Endodermal cell (in vitro differentiated cells): ENCODE results near the gene SLC20A1. TPM values are rescaled to one million over a fixed set of nuclear protein-coding genes. Genes with fewer than 3 reads are reported as not detected.

Experiments
- DNase-seq: peaks from one replicate; pipeline ENCODE4 v3.0.0-alpha.2; 2017
- H3K27ac ChIP-seq: 2 replicates; pipeline ENCODE4 v1.5.1; 2013; ENCODE audit warnings: mild to moderate bottlenecking, low read depth, low read length, moderate library complexity
- H3K27me3 ChIP-seq: 2 replicates; pipeline ENCODE4 v1.6.1; 2013; ENCODE audit warnings: mild to moderate bottlenecking, low read length, moderate library complexity; ENCODE audit not compliant: insufficient read depth, control insufficient read depth, poor library complexity, severe bottlenecking
- H3K36me3 ChIP-seq: 2 replicates; pipeline ENCODE4 v1.7.0; 2013; ENCODE audit warnings: mild to moderate bottlenecking, low read length, moderate library complexity; ENCODE audit not compliant: control insufficient read depth, insufficient read depth
- H3K4me1 ChIP-seq: one replicate; pipeline ENCODE4 v1.7.0; 2013; ENCODE audit warnings: low read length; ENCODE audit not compliant: control insufficient read depth, insufficient read depth
- H3K4me3 ChIP-seq: 2 replicates; pipeline ENCODE4 v1.5.1; 2013; ENCODE audit warnings: mild to moderate bottlenecking, low read length, moderate library complexity
- H3K9ac ChIP-seq: 2 replicates; pipeline ENCODE4 v1.6.1; 2013; ENCODE audit warnings: mild to moderate bottlenecking, low read length, moderate library complexity; ENCODE audit not compliant: poor library complexity, severe bottlenecking; ENCODE audit errors: extremely low read depth
- H3K9me3 ChIP-seq: 2 replicates; pipeline ENCODE4 v1.6.1; 2013; ENCODE audit warnings: mild to moderate bottlenecking, low read length, moderate library complexity; ENCODE audit not compliant: control insufficient read depth
- H3K27ac Mint-ChIP-seq: 2 replicates; pipeline ENCODE4 v1.8.0; 2020; ENCODE audit warnings: mixed read lengths
- H3K27me3 Mint-ChIP-seq: 2 replicates; pipeline ENCODE4 v1.8.0; 2021; ENCODE audit warnings: mild to moderate bottlenecking, mixed read lengths; ENCODE audit not compliant: insufficient read depth
- H3K36me3 Mint-ChIP-seq: 2 replicates; pipeline ENCODE4 v1.8.0; 2020; ENCODE audit warnings: low read depth, mixed read lengths
- H3K4me1 Mint-ChIP-seq: 2 replicates; pipeline ENCODE4 v1.8.0; 2020; ENCODE audit warnings: mixed read lengths
- H3K4me3 Mint-ChIP-seq: 2 replicates; pipeline ENCODE4 v1.8.0; 2020; ENCODE audit warnings: mild to moderate bottlenecking, moderate library complexity, mixed read lengths
- H3K9me3 Mint-ChIP-seq: 2 replicates; pipeline ENCODE4 v1.8.0; 2020; ENCODE audit warnings: mild to moderate bottlenecking, mixed read lengths
- WGBS, 2 experiments: methylation state at CpG; one replicate each; pipeline versions ENCODE4 v1.1.5 to v1.1.7; 2013; ENCODE audit warnings: missing lambda C conversion rate in 2 of 2, mixed read lengths in 1 of 2; ENCODE audit not compliant: insufficient coverage in 1 of 2, insufficient read length in 1 of 2; 5-methylcytosine and 5-hydroxymethylcytosine counted together
- total RNA-seq, 2 donors: library from RNA; stranded (reverse); fragmentation: NEBNext Ultra II Directional in 1 of 2; extraction: Animal tissue kit (Norgen Biotek cat#: 25700) in 1 of 2; gene quantifications; 2 replicates in 1 of 2; 3 replicates in 1 of 2; pipeline ENCODE4 v1.2.1, GENCODE V29; 2021
- TF ChIP-seq, protein P1 (sequence below): fragments of 200-600 bp; sonication (generic); conservative IDR thresholded peaks from 2 replicates; pipeline ENCODE4 v1.5.0; 2021; ENCODE audit warnings: antibody characterized with exemption, mild to moderate bottlenecking

Gene SLC20A1
- total RNA-seq, 2 donors from 2014 or later, result 67.3 to 86.7 TPM

DNA sequence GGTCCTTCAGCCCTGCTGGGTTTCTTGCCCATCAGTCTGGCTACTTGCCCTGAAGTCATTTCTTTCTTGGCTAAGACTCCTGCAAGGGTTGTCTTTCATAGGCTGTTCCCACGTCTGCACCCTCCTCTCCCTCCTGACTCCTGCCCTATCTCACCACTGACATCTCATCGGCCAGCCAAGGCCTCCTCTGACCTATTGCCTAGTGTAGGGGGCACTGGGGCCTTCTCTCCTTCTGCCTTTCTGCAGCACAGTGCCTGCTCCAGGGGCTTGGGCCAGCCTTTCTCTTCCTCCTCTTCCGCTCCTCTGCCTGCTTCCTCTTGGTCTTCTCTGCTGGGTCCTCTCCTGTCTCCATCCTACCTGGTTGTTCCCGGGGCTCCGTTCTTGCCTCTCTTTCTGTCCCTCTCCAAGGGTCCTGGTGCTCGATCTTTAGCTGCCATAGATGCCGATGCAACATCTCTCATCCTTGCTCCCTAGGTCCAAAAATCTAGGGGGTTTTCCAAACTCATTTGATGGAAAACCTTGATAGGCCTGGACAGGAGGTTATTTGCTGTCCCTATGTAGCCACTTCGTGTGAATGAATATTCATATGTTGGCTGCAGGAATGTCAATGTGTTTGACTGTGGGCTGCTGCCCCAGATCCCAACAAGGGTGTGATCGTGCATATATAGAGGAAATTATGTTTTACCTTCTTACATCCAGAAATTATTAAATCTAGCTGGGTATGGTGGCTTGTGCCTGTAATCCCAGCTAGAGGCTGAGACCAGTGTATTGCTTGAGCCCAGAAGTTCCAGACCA is 65.4 kb downstream of the SLC20A1 start:
- Histone ChIP-seq H3K36me3 (no peaks in the 10 kb centered on the region), H3K4me1 (no peaks in the 10 kb centered on the region), H3K9me3 (no peaks in the 10 kb centered on the region), H3K9ac (no peak overlapping the region), H3K4me3 (no peak overlapping the region), H3K27me3 (no peaks in the 10 kb centered on the region), H3K27ac (no peak overlapping the region)
- no peak for DNase-seq
- Mint-ChIP-seq H3K27me3 (peaks cover 5% of the 10 kb centered on the region), H3K9me3 (no peaks in the 10 kb centered on the region), H3K36me3 (no peaks in the 10 kb centered on the region), H3K4me1 (peaks cover 5% of the 10 kb centered on the region), H3K27ac (no peak overlapping the region), H3K4me3 (no peak overlapping the region)
- 90 to 92% methylated on average over 6 to 8 of the region's 9 CpGs for WGBS, 2 experiments
- TF ChIP-seq, protein P1, sequence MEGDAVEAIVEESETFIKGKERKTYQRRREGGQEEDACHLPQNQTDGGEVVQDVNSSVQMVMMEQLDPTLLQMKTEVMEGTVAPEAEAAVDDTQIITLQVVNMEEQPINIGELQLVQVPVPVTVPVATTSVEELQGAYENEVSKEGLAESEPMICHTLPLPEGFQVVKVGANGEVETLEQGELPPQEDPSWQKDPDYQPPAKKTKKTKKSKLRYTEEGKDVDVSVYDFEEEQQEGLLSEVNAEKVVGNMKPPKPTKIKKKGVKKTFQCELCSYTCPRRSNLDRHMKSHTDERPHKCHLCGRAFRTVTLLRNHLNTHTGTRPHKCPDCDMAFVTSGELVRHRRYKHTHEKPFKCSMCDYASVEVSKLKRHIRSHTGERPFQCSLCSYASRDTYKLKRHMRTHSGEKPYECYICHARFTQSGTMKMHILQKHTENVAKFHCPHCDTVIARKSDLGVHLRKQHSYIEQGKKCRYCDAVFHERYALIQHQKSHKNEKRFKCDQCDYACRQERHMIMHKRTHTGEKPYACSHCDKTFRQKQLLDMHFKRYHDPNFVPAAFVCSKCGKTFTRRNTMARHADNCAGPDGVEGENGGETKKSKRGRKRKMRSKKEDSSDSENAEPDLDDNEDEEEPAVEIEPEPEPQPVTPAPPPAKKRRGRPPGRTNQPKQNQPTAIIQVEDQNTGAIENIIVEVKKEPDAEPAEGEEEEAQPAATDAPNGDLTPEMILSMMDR, result no peak

DNA sequence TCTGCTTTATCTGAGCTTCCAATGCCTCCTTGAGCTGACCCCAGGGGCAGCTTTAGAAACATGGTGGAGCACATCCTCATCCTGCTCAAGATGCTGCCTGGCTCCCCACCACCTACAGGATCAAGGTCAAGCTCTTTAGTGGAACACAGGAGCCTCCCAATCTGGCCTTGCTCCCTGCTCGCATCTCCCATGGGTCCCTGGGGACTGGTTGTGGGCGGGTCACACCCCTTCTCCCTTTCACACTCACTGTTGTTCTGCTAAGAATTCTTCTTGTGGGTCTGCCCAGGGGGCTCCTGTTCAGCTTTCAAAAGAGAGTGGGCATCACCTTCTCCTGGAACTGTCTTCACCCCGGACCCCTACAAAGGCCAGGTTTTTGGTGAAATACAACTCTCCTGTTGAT is 66.7 kb downstream of the SLC20A1 start:
- H3K36me3 ChIP-seq, result no peaks in the 10 kb centered on the region
- no peak overlapping the region for H3K27ac Mint-ChIP-seq
- H3K4me3 ChIP-seq, result no peak overlapping the region
- peaks cover 2% of the 10 kb centered on the region for H3K4me1 Mint-ChIP-seq
- no peaks in the 10 kb centered on the region for H3K9me3 Mint-ChIP-seq
- no peak for DNase-seq
- TF ChIP-seq, protein P1, result no peak
- H3K27me3 Mint-ChIP-seq, result peaks cover 5% of the 10 kb centered on the region
- no peak overlapping the region for H3K9ac ChIP-seq
- no peaks in the 10 kb centered on the region for H3K36me3 Mint-ChIP-seq
- H3K27me3 ChIP-seq, result no peaks in the 10 kb centered on the region
- H3K4me3 Mint-ChIP-seq, result no peak overlapping the region
- 97 to 100% methylated on average over 1 to 3 of the region's 3 CpGs for WGBS, 2 experiments
- no peaks in the 10 kb centered on the region for H3K9me3 ChIP-seq
- H3K27ac ChIP-seq, result no peak overlapping the region
- H3K4me1 ChIP-seq, result no peaks in the 10 kb centered on the region

DNA sequence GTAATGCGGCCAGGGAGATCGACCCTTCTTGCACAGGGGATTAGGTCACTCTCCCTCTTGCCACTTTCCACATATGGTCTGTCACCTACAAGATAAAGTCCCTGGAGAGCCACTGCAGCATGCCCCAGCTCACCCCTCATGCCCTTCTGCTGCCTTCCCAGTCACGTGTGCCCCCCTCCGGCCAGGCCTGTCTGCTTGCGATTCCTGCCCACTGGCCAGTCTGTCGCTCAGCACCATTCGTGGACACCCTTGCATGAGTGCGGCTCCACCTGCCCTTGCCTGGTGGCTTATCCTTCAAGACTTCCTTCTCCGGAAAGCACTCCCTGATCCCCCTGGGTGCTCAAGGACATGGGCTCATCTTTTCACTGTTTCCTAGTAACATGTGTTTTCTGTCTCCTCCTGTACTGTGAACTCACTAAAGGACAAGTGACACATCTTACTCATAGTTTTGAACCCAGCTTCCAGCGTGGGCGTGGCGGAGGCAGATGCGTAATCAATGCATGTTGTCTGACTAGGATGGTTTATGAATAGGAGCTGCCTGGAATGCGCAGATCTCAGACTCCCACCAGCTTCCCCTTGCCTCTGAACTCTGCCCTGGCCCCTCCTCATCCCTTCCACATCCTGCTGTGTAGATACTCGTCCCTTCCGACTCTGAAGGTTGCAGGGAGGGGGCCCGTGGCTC is 67.3 kb downstream of the SLC20A1 start:
- H3K4me3 ChIP-seq, result no peak overlapping the region
- H3K27me3 Mint-ChIP-seq, result peaks cover 5% of the 10 kb centered on the region
- no peaks in the 10 kb centered on the region for H3K36me3 ChIP-seq
- 91 to 93% methylated on average over 12 to 17 of the region's 17 CpGs for WGBS, 2 experiments
- no peaks in the 10 kb centered on the region for H3K36me3 Mint-ChIP-seq
- H3K27ac Mint-ChIP-seq, result no peak overlapping the region
- H3K4me1 ChIP-seq, result no peaks in the 10 kb centered on the region
- no peak overlapping the region for H3K27ac ChIP-seq
- H3K9me3 ChIP-seq, result no peaks in the 10 kb centered on the region
- no peaks in the 10 kb centered on the region for H3K9me3 Mint-ChIP-seq
- no peaks in the 10 kb centered on the region for H3K27me3 ChIP-seq
- H3K4me1 Mint-ChIP-seq, result peaks cover 2% of the 10 kb centered on the region
- TF ChIP-seq, protein P1, result no peak
- H3K9ac ChIP-seq, result no peak overlapping the region
- DNase-seq, result no peak
- H3K4me3 Mint-ChIP-seq, result no peak overlapping the region

Other genes starting within 250 kb of the SLC20A1 start
- 10 to 100 TPM; 17.1 to 42.7 TPM for gene RGPD8, start 212.3 kb upstream of the SLC20A1 start, total RNA-seq
- gene TTL, start 163.8 kb upstream of the SLC20A1 start, total RNA-seq, result 10 to 100 TPM; 61.1 to 89.6 TPM
- gene POLR1B, start 103.5 kb upstream of the SLC20A1 start, total RNA-seq, result 10 to 100 TPM; 25.6 to 31.9 TPM
- 10 to 100 TPM; 39.1 to 48.2 TPM for gene CHCHD5, start 61.3 kb upstream of the SLC20A1 start, total RNA-seq
- gene NT5DC4, start 75.1 kb downstream of the SLC20A1 start, total RNA-seq, result not detected
- gene CKAP2L, start 118.7 kb downstream of the SLC20A1 start, total RNA-seq, result 10 to 100 TPM; 20.1 to 30.3 TPM
- 1 to 10 TPM in 1 of 2 donors, under 1 TPM in 1; 0.73 to 1.0 TPM for gene IL1A, start 138.6 kb downstream of the SLC20A1 start, total RNA-seq
- gene IL1B, start 190.8 kb downstream of the SLC20A1 start, total RNA-seq, result not detected